Epithelial cell of esophagus (primary cell): ENCODE data around the gene LRTM2.

Experiments used
- DNase-seq: peaks from one replicate; pipeline ENCODE4 v3.0.0; 2010; ENCODE audit warnings: low read depth
- H3K4me3 ChIP-seq: 2 replicates; pipeline ENCODE4 v1.5.1; 2011; ENCODE audit warnings: mild to moderate bottlenecking, low read length, control low read depth
- CTCF ChIP-seq: IDR thresholded peaks from 2 replicates; pipeline ENCODE4 v1.5.1; 2011; ENCODE audit warnings: low read depth, mild to moderate bottlenecking, low read length, control low read depth, inconsistent platforms; ENCODE audit not compliant: insufficient read depth; ENCODE audit errors: missing control alignments

The LRTM2 gene

GRCh38 chr12:1833596-1834028, 13.2 kb downstream of the LRTM2 start:
- no peak overlapping the region for H3K4me3 ChIP-seq
- DNase-seq = no peak
- no peak for TF ChIP-seq CTCF

DNA sequence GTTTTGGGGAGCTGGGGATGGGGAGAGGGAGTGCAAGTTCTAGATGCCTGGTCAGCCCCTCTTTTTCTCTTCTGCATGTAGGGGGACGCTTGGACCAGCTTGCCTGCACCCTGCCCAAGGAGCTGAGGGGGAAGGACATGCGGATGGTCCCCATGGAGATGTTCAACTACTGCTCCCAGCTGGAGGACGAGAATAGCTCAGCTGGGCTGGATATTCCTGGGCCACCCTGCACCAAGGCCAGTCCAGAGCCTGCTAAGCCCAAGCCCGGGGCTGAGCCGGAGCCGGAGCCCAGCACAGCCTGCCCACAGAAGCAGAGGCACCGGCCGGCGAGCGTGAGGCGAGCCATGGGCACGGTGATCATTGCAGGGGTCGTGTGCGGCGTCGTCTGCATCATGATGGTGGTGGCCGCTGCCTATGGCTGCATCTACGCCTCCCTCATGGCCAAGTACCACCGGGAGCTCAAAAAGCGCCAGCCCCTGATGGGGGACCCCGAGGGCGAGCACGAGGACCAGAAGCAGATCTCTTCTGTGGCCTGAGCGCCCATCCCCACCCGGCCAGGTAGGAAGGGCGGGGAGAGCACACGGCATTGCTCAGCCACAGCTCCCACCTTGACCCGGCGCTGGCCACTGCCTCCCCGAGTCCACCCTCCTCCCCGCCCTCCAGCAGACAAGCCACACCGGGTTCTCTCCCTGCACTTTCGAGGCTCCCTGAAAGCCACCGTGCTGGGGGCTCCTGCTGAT, 14.0 kb downstream of the LRTM2 start:
- no peak for DNase-seq
- TF ChIP-seq CTCF = no peak

GRCh38 chr12:1835211-1836131, 15.1 kb downstream of the LRTM2 start:
- H3K4me3 ChIP-seq = no peak overlapping the region
- no peak for TF ChIP-seq CTCF
- no peak for DNase-seq

More for the DNA sequence above, 14.0 kb downstream of the LRTM2 start:
- no peak overlapping the region for H3K4me3 ChIP-seq

- H3K4me3 ChIP-seq = no peak overlapping the region
- no peak for DNase-seq
- no peak for TF ChIP-seq CTCF
Observed at GRCh38 chr12:1836241-1836803, 16.0 kb downstream of the LRTM2 start.

GRCh38 chr12:1836854-1837421, 16.6 kb downstream of the LRTM2 start:
- DNase-seq = no peak
- no peak for TF ChIP-seq CTCF
- no peak overlapping the region for H3K4me3 ChIP-seq

DNA sequence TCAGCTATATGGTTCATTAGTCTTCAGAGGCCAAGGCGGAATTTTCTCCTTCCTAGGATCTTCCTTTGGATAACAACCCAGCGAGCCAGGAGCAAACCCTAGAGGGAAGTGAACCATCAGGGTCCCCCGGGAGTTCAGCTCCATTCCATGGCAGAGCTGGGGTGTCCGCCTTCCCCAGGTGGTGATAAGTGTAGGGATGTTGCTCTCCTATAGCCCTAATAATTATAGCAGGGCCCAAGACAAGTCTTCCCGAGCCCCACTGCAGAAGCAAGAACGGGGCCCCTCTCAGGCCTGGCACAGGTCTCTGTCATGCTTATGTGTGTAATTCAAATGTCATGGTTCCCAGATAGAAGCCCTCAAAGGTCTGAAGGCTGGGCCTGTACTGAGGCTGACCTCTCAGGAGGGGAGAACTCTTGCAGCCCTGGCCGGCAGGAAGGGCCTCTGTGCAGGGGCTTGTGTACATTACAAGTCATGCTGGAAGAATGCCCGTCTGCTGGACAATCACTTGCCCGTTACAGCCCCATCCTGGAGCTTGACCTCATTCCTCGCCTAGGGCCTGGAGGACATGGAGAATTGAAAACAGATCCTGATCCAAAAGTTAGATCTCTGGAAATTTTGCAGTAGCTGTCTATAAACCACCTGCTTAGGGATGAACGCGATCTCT, 17.3 kb downstream of the LRTM2 start:
- H3K4me3 ChIP-seq = no peak overlapping the region
- TF ChIP-seq CTCF = no peak
- no peak for DNase-seq
